Choroid plexus epithelial cell (primary cell): ENCODE data around the gene NCAPH2.

Experiments
- DNase-seq: peaks from one replicate; pipeline ENCODE4 v3.0.0-alpha.2; 2010; ENCODE audit warnings: low read depth
- H3K4me3 ChIP-seq: 2 replicates; pipeline ENCODE4 v1.5.1; 2011; ENCODE audit warnings: low read depth, mild to moderate bottlenecking, control low read depth, low read length, moderate library complexity
- TF ChIP-seq, protein P1 (sequence below): conservative IDR thresholded peaks from 2 replicates; pipeline ENCODE4 v1.5.1; 2011; ENCODE audit warnings: low read depth, mild to moderate bottlenecking, control low read depth, inconsistent platforms, low read length, moderate library complexity

The NCAPH2 gene

DNA sequence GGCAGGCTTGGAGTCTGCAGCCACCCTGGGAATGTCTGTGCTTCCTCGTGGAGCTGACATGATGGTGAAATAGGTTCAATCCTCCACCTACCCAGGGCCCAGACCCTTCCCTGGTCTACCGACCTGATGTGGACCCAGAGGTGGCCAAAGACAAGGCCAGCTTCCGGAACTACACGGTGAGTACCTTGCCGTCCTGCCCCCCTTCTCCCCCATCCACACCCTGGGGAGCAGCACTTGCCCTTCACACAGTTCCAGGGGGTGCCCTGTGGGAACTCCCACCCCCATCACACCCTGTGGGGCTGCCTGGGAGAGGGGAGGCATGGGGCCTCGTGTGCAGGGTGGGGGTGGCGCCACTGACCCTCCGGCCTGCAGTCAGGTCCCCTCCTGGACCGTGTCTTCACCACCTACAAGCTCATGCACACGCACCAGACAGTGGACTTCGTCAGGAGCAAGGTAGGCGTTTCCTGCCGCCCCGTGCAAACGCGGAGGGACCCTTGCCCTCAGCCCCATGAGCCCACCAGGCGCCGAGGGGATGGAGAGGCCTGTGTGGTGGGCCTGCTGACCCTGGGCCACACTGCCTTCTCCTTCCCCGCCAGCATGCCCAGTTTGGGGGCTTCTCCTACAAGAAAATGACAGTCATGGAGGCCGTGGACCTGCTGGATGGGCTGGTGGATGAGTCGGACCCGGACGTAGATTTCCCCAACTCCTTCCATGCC, 20.6 kb upstream of the NCAPH2 start:
- no peak for DNase-seq
- no peak overlapping the region for H3K4me3 ChIP-seq
- TF ChIP-seq, protein P1, sequence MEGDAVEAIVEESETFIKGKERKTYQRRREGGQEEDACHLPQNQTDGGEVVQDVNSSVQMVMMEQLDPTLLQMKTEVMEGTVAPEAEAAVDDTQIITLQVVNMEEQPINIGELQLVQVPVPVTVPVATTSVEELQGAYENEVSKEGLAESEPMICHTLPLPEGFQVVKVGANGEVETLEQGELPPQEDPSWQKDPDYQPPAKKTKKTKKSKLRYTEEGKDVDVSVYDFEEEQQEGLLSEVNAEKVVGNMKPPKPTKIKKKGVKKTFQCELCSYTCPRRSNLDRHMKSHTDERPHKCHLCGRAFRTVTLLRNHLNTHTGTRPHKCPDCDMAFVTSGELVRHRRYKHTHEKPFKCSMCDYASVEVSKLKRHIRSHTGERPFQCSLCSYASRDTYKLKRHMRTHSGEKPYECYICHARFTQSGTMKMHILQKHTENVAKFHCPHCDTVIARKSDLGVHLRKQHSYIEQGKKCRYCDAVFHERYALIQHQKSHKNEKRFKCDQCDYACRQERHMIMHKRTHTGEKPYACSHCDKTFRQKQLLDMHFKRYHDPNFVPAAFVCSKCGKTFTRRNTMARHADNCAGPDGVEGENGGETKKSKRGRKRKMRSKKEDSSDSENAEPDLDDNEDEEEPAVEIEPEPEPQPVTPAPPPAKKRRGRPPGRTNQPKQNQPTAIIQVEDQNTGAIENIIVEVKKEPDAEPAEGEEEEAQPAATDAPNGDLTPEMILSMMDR = no peak

DNA sequence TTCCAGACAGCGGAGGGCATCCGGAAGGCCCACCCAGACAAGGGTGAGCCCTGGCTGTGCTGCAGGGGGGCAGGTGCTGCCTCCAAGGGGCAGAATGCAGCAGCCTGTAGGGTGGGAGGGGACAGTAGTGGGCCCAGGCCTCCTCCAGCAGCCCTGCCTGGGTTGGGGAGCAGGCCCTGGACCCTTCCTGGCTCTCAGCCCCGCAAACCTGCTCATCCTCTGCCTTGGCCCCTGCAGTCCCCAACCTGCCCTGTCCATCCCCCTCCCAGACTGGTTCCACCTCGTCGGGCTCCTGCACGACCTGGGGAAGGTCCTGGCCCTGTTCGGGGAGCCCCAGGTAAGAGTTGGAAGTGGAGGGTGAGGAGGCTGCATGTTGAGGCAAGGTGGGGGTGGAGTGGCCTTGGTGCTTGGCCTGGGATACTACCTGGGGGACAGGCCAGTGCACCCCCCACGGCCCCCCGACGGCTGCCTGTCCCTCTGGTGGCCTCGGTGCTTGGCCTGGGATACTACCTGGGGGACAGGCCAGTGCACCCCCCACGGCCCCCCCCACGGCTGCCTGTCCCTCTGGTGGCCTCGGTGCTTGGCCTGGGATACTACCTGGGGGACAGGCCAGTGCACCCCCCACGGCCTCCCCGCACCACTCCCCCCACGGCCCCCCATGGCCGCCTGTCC, 19.9 kb upstream of the NCAPH2 start:
- H3K4me3 ChIP-seq = no peak overlapping the region
- DNase-seq = no peak
- TF ChIP-seq, protein P1 = no peak

GRCh38 chr22:50488886-50489285, 19.1 kb upstream of the NCAPH2 start:
- no peak for DNase-seq
- TF ChIP-seq, protein P1 = no peak
- H3K4me3 ChIP-seq = no peak overlapping the region

GRCh38 chr22:50489363-50490243, 18.4 kb upstream of the NCAPH2 start:
- H3K4me3 ChIP-seq = no peak overlapping the region
- TF ChIP-seq, protein P1 = no peak
- DNase-seq = no peak

GRCh38 chr22:50490531-50491308, 17.3 kb upstream of the NCAPH2 start:
- no peak for DNase-seq
- TF ChIP-seq, protein P1 = no peak
- H3K4me3 ChIP-seq = no peak overlapping the region

DNA sequence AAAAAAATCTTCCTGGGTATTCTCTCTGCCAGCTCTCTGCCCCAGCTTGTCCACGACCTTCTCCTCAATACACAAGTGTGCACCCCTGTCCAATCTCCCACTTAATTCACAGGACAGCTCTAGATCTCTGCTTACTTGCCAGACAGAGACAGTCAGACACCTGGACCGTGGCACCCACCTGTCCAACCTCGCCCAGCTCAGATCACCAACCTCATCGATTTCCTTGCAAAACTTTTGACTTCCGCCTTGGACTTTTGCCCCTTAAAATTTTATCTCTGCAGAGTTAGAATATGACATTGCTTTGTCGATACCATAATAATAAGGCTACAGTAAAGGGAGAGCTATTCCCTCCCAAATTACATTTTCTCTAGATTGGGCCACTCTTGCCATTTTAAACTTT, 10.9 kb upstream of the NCAPH2 start:
- no peak overlapping the region for H3K4me3 ChIP-seq
- TF ChIP-seq, protein P1 = no peak
- DNase-seq = no peak
